Spleen (tissue), 11 donors: ENCODE measurements around the gene SLC1A2. TPM values are rescaled to one million over a fixed set of nuclear protein-coding genes. Genes with fewer than 3 reads are reported as not detected.

Experiments
- DNase-seq: peaks from one replicate; pipeline ENCODE4 v3.0.0-alpha.2; 2020
- H3K27ac ChIP-seq, 8 donors: fragments of 200-600 bp; sonication (generic) in 7 of 8; 1 replicate in 4 of 8; 2 replicates in 4 of 8; pipeline versions ENCODE4 v1.5.0 to v1.8.0; 2016 to 2021; ENCODE audit warnings: inconsistent platforms in 4 of 8, mild to moderate bottlenecking in 4 of 8, moderate library complexity in 1 of 8
- H3K27me3 ChIP-seq, 7 donors: fragments of 200-600 bp; sonication (generic) in 6 of 7; replicated peaks in 1 of 7; 1 replicate in 4 of 7; 2 replicates in 3 of 7; pipeline versions ENCODE4 v1.5.0 to v1.8.0; 2016 to 2021; ENCODE audit warnings: inconsistent platforms in 3 of 7, mild to moderate bottlenecking in 1 of 7
- H3K36me3 ChIP-seq, 6 donors: fragments of 200-600 bp; sonication (generic) in 5 of 6; 1 replicate in 4 of 6; 2 replicates in 2 of 6; pipeline versions ENCODE4 v1.5.0 to v1.8.0; 2016 to 2021; ENCODE audit warnings: inconsistent platforms in 2 of 6
- H3K4me1 ChIP-seq, 6 donors: fragments of 200-600 bp; sonication (generic) in 5 of 6; 1 replicate in 3 of 6; 2 replicates in 3 of 6; pipeline versions ENCODE4 v1.5.0 to v1.8.0; 2016 to 2021; ENCODE audit warnings: inconsistent platforms in 3 of 6
- H3K4me3 ChIP-seq, 8 donors: fragments of 200-600 bp; sonication (generic) in 7 of 8; 1 replicate in 4 of 8; 2 replicates in 4 of 8; pipeline versions ENCODE4 v1.5.0 to v1.8.0; 2016 to 2021; ENCODE audit warnings: inconsistent platforms in 4 of 8, mild to moderate bottlenecking in 4 of 8, moderate library complexity in 2 of 8
- H3K9me3 ChIP-seq, 8 donors: fragments of 200-600 bp; sonication (generic) in 7 of 8; 1 replicate in 4 of 8; 2 replicates in 4 of 8; pipeline versions ENCODE4 v1.5.0 to v1.8.0; 2016 to 2021; ENCODE audit warnings: inconsistent platforms in 4 of 8
- CTCF ChIP-seq, 11 experiments: fragments of 200-600 bp in 7 of 11; fragments of 450-650 bp in 4 of 11; sonication (generic) in 4 of 11; IDR thresholded peaks in 8 of 11; conservative IDR thresholded peaks in 3 of 11; 1 replicate in 7 of 11; 2 replicates in 4 of 11; pipeline versions ENCODE4 v1.4.0 to v1.8.0; 2016 to 2021; ENCODE audit warnings: antibody characterized with exemption in 11 of 11, inconsistent platforms in 4 of 11, mild to moderate bottlenecking in 1 of 11
- POLR2A ChIP-seq, 3 donors: fragments of 450-650 bp; IDR thresholded peaks; one replicate each; pipeline ENCODE4 v1.5.1; 2017; ENCODE audit warnings: antibody characterized with exemption in 3 of 3, mild to moderate bottlenecking in 1 of 3
- POLR2AphosphoS5 ChIP-seq, 3 donors: sonication (generic); formaldehyde crosslinking; IDR thresholded peaks; one replicate each; pipeline ENCODE4 v1.5.1; 2017; ENCODE audit warnings: antibody characterized with exemption in 3 of 3
- WGBS, 5 donors: extraction: QIAGEN DNeasy Blood & Tissue Kit in 3 of 5; methylation state at CpG; one replicate each; pipeline versions ENCODE4 v1.1.5 to v1.1.7; 2013 to 2018; 5-methylcytosine and 5-hydroxymethylcytosine counted together
- intact Hi-C: fragments of 100-400 bp; cut with DNase I; formaldehyde crosslinking; loops from one replicate; pipeline ENCODE4 v1.15.0; 2023; ENCODE audit warnings: low total_unique reads
- polyA plus RNA-seq, 3 donors: library from polyadenylated mRNA; stranded (reverse); fragments of 200-250 nt; gene quantifications; one replicate each; pipeline ENCODE4 v1.2.1, GENCODE V29; 2013
- total RNA-seq, 7 donors: library from RNA; depleted of rRNA in 3 of 7; stranded (reverse); fragments of >200 nt in 3 of 7; fragmentation: NEBNext Ultra II Directional in 4 of 7; extraction: Animal tissue kit (Norgen Biotek cat#: 25700) in 4 of 7; gene quantifications; one replicate each; pipeline versions ENCODE4 v1.1.0 to v1.2.1, GENCODE V29; 2016 to 2021
- donor health status: healthy with polysubstance abuse.
- donor health status: DM: no; HTN: no; CAD: no; lungs with moderate emphysema.
- donor health status: DM: no; HTN: no; CAD: no.
- donor health status: Bipolar disorder and iron deficiency.
- donor health status: healthy.
- donor health status: DM: no; HTN: no; CAD: no.
- donor health status: DM: yes; HTN: yes; CAD: no.

SLC1A2 gene
- total and polyA plus RNA-seq, 10 donors, result 0.26 to 3.8 (median 0.93) TPM

- Histone ChIP-seq H3K27me3 (no peaks in the 10 kb centered on the region), H3K36me3 (no peaks in the 10 kb centered on the region), H3K27ac (no peak overlapping the region), H3K4me1 (peaks cover 0 to 4% (median 0%) of the 10 kb centered on the region in 6 donors), H3K9me3 (no peaks in the 10 kb centered on the region), H3K4me3 (no peak overlapping the region)
- DNase-seq, result no peak
- intact Hi-C loops, result no loop called here
- 84 to 96% (median 93%) methylated on average over 2 of the region's 2 CpGs for WGBS, 5 donors
- TF ChIP-seq POLR2AphosphoS5 (IDR thresholded peaks at IDR 0.05) (no peak), POLR2A (IDR thresholded peaks at IDR 0.05) (no peak), CTCF (IDR thresholded peaks at IDR 0.05 in 8 of 11, conservative IDR thresholded peaks at IDR 0.05 in 3 of 11) (no peak)
Observed at GRCh38 chr11:35295751-35296150, 123.6 kb downstream of the SLC1A2 start.

GRCh38 chr11:35293699-35294098 lies 125.7 kb downstream of the SLC1A2 start:
- Histone ChIP-seq H3K4me1 (peaks cover 0 to 4% (median 0%) of the 10 kb centered on the region in 6 donors), H3K27me3 (no peaks in the 10 kb centered on the region), H3K9me3 (no peaks in the 10 kb centered on the region), H3K36me3 (no peaks in the 10 kb centered on the region), H3K4me3 (no peak overlapping the region), H3K27ac (no peak overlapping the region)
- TF ChIP-seq CTCF (IDR thresholded peaks at IDR 0.05 in 8 of 11, conservative IDR thresholded peaks at IDR 0.05 in 3 of 11), result no peak
- TF ChIP-seq POLR2AphosphoS5 (IDR thresholded peaks at IDR 0.05), result no peak
- no peak for TF ChIP-seq POLR2A (IDR thresholded peaks at IDR 0.05)
- 92 to 98% (median 93%) methylated on average over 4 of the region's 4 CpGs for WGBS, 5 donors
- intact Hi-C loops, result no loop called here
- DNase-seq, result no peak

GRCh38 chr11:35293035-35293434 lies 126.3 kb downstream of the SLC1A2 start:
- H3K36me3 ChIP-seq, result no peaks in the 10 kb centered on the region
- no peak for DNase-seq
- no peak overlapping the region for H3K4me3 ChIP-seq
- TF ChIP-seq CTCF (IDR thresholded peaks at IDR 0.05 in 8 of 11, conservative IDR thresholded peaks at IDR 0.05 in 3 of 11) (no peak), POLR2A (IDR thresholded peaks at IDR 0.05) (no peak), POLR2AphosphoS5 (IDR thresholded peaks at IDR 0.05) (no peak)
- 55 to 69% (median 60%) methylated on average over 3 of the region's 3 CpGs for WGBS, 5 donors
- no peaks in the 10 kb centered on the region for H3K9me3 ChIP-seq
- no peaks in the 10 kb centered on the region for H3K27me3 ChIP-seq
- no peak overlapping the region for H3K27ac ChIP-seq
- intact Hi-C loops, result no loop called here
- peaks cover 0 to 4% (median 0%) of the 10 kb centered on the region in 6 donors for H3K4me1 ChIP-seq

GRCh38 chr11:35292279-35292678 lies 127.1 kb downstream of the SLC1A2 start:
- TF ChIP-seq POLR2AphosphoS5 (IDR thresholded peaks at IDR 0.05), result no peak
- no peak for TF ChIP-seq CTCF (IDR thresholded peaks at IDR 0.05 in 8 of 11, conservative IDR thresholded peaks at IDR 0.05 in 3 of 11)
- TF ChIP-seq POLR2A (IDR thresholded peaks at IDR 0.05), result no peak
- no peaks in the 10 kb centered on the region for H3K27me3 ChIP-seq
- WGBS, 5 donors, result 80 to 95% (median 88%) methylated on average over 5 of the region's 5 CpGs
- H3K9me3 ChIP-seq, result no peaks in the 10 kb centered on the region
- no peak overlapping the region for H3K27ac ChIP-seq
- H3K4me1 ChIP-seq, result peaks cover 0 to 4% (median 0%) of the 10 kb centered on the region in 6 donors
- no peak overlapping the region for H3K4me3 ChIP-seq
- H3K36me3 ChIP-seq, result no peaks in the 10 kb centered on the region
- intact Hi-C loops, result no loop called here
- no peak for DNase-seq
